Lower lobe of right lung (tissue), 2 donors: ENCODE measurements around the gene DES. TPM values are rescaled to one million over a fixed set of nuclear protein-coding genes. Genes with fewer than 3 reads are reported as not detected.
A peak's percentile ranks its signal among the peaks of the same experiment; 100 is the strongest.

Experiments
- ATAC-seq, 2 donors: fragments of 200-7000 bp; cut with Tn5 transposase; one replicate each; pipeline ENCODE4 v1.9.1; 2020 to 2022; ENCODE audit warnings: mild to moderate bottlenecking in 2 of 2, moderate library complexity in 2 of 2
- DNase-seq: peaks from one replicate; pipeline ENCODE4 v3.0.0-alpha.2; 2020
- H3K27ac ChIP-seq: fragments of 200-600 bp; one replicate; pipeline ENCODE4 v1.8.0; 2022
- H3K27me3 ChIP-seq: fragments of 200-600 bp; one replicate; pipeline ENCODE4 v1.8.0; 2022; ENCODE audit warnings: low read depth
- H3K36me3 ChIP-seq: fragments of 200-600 bp; one replicate; pipeline ENCODE4 v1.8.0; 2022; ENCODE audit warnings: mild to moderate bottlenecking
- H3K4me1 ChIP-seq: fragments of 200-600 bp; one replicate; pipeline ENCODE4 v1.8.0; 2022
- H3K4me3 ChIP-seq: fragments of 200-600 bp; one replicate; pipeline ENCODE4 v1.8.0; 2022; ENCODE audit warnings: mild to moderate bottlenecking
- H3K9me3 ChIP-seq: fragments of 200-600 bp; one replicate; pipeline ENCODE4 v1.8.0; 2022
- intact Hi-C: fragments of 100-400 bp; cut with DNase I; formaldehyde crosslinking; loops from one replicate; pipeline ENCODE4 v1.11.0; 2022
- total RNA-seq: library from RNA; stranded (reverse); fragmentation: NEBNext Ultra II Directional; extraction: Animal tissue kit (Norgen Biotek cat#: 25700); gene quantifications from one replicate; pipeline ENCODE4 v1.2.1, GENCODE V29; 2021
- TF ChIP-seq, protein P1 (sequence below): fragments of 200-600 bp; IDR thresholded peaks from one replicate; pipeline ENCODE4 v1.8.0; 2022; ENCODE audit warnings: antibody characterized with exemption, mild to moderate bottlenecking
- donor health status: DM: no; HTN: yes; CAD: no; lungs with severe emphysema.

The DES gene
- total RNA-seq, 1 donor from 2014 or later, result 64.5 TPM

DNA sequence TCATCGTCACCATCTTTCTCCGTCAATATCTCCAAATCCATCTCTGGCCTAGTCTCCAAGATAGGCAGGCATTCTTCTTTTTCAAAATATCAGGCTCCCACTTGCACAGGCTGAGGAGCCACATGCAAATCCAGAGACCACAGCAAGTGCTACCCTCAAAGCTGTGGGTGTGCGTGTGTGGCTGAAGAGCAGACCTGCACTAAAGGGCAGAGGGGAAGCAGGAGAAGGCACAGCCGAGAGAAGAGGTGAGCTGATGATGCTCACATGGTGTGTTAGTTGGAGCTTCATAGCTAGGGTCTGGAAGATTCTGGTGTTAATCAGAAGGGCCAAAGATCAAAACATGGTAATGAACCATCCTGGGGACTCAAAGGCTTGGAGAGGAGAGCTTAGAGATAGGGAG lies 20.3 kb downstream of the DES start:
- ATAC-seq (no peak), DNase-seq (no peak)
- TF ChIP-seq, protein P1, sequence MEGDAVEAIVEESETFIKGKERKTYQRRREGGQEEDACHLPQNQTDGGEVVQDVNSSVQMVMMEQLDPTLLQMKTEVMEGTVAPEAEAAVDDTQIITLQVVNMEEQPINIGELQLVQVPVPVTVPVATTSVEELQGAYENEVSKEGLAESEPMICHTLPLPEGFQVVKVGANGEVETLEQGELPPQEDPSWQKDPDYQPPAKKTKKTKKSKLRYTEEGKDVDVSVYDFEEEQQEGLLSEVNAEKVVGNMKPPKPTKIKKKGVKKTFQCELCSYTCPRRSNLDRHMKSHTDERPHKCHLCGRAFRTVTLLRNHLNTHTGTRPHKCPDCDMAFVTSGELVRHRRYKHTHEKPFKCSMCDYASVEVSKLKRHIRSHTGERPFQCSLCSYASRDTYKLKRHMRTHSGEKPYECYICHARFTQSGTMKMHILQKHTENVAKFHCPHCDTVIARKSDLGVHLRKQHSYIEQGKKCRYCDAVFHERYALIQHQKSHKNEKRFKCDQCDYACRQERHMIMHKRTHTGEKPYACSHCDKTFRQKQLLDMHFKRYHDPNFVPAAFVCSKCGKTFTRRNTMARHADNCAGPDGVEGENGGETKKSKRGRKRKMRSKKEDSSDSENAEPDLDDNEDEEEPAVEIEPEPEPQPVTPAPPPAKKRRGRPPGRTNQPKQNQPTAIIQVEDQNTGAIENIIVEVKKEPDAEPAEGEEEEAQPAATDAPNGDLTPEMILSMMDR, result no peak
- Histone ChIP-seq H3K36me3 (no peaks in the 10 kb centered on the region), H3K9me3 (no peaks in the 10 kb centered on the region), H3K27ac (no peak overlapping the region), H3K4me1 (peaks cover 7% of the 10 kb centered on the region), H3K27me3 (peaks cover 66% of the 10 kb centered on the region), H3K4me3 (no peak overlapping the region)
- intact Hi-C loops, result no loop called here

DNA sequence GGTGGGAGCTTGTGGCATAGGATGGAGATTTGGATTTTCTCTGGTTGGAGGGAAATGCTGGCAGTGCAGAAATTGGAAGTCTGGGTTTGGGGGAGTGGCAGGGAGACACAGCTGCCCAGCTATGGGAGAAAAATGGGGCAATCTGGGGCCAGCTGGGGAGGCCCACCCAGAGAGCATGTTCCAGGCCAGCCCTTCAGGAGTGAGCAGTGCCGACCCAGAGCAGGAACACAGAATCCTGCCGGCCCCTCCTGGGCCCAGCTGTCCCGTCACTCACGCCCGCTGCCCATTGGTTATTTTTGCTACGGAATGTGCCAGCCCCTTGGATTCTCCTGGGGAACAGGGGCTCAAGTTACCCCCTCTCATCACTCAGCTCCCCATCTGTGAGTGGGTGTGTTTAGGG lies 21.3 kb downstream of the DES start:
- Histone ChIP-seq H3K9me3 (no peaks in the 10 kb centered on the region), H3K4me1 (peaks cover 7% of the 10 kb centered on the region), H3K27ac (no peak overlapping the region), H3K4me3 (no peak overlapping the region), H3K27me3 (peaks cover 62% of the 10 kb centered on the region), H3K36me3 (no peaks in the 10 kb centered on the region)
- TF ChIP-seq, protein P1, result no peak
- ATAC-seq (no peak), DNase-seq (no peak)
- intact Hi-C loops, result no loop called here

DNA sequence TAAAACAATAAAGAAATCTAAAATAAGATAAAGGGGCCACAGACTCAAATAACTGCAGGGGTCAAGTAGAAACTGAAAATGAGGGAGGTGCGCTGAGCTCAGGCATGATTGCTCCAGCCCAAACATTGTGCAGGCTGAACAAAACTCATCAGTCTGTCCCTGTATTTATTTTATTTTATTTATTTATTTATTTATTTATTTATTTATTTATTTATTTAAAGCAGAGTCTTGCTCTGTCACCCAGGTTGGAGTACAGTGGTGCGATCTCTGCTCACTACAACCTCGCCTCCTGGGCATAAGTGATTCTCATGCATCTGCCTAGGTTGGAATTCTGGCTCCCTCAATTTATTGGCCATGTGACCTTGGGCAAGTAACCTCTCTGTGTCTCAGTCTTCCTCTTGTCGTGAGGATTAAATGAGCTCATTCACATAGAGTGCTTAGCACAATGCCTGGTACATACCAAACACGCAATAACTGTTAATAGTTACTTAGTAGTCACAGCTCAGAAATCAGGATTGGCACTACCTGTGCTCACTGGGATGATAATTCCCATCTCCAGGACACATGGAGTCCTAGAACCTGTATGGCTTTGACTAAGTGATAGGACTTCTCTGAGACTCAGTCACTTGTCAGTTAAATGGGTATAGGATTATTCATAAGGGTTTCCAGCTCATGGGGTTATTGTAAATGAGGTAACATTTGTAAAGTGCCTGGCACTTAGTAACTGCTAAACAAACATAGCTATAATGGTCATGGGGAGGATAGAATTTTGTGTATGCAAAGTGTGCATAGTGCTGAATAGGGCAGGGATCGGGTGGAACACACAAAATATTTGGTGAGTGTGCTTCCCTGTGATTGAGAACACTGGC lies 22.4 kb downstream of the DES start:
- no peak overlapping the region for H3K27ac ChIP-seq
- intact Hi-C loops, result no loop called here
- ATAC-seq, result peak; percentile 18 to 60

DNA sequence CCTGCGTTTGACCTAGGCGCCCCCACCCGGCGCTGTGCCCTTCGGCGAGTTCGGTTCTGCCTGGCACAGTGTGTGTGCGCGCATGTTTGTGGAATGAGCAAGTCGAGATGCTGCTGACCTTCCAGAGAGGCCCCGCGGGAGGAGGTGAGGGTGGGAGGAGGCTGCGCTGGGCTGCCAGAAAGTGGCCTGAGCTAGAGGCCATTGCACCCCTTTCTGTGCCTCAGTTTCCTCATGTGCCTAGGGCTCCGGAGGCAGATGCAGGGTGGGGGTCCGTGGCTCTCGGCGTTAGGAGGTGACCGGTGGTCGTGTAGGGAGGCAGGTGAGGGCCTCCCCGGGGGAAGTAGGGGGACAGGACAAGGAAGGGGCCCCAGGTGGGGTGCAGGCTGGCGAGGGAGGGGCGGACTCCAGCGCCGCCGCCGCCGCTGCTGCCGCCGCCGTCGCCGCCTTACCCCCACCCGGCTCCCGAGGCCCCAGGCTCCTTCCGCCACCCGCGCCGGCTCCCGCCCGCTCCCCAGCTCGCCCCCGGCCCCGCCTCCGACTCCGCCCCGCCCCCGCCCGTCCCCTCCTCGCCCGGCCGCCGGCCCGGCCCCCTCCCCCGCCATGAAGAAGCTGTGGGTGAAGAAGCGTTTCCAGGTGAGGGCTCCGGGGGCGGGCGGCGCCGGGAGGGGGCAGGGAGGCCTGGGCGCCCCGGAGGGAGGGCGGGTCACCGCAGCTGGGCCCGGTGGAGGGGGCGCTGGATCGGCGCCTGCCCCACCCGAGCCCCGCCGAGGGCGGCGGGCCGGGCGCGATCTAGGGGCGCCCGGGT lies 23.5 kb downstream of the DES start:
- Histone ChIP-seq H3K4me3 (peak overlapping the region; percentile 51), H3K9me3 (no peaks in the 10 kb centered on the region), H3K27ac (no peak overlapping the region), H3K27me3 (peaks cover 41% of the 10 kb centered on the region), H3K4me1 (peaks cover 7% of the 10 kb centered on the region), H3K36me3 (no peaks in the 10 kb centered on the region)
- no peak for DNase-seq
- intact Hi-C loops, result no loop called here
- peak; percentile 44 to 61 for ATAC-seq
- TF ChIP-seq, protein P1, result no peak

More for the DNA sequence above, 22.4 kb downstream of the DES start:
- H3K9me3 ChIP-seq, result no peaks in the 10 kb centered on the region
- H3K4me1 ChIP-seq, result peaks cover 7% of the 10 kb centered on the region
- DNase-seq, result no peak
- H3K27me3 ChIP-seq, result peaks cover 50% of the 10 kb centered on the region
- no peaks in the 10 kb centered on the region for H3K36me3 ChIP-seq
- TF ChIP-seq, protein P1, result no peak
- no peak overlapping the region for H3K4me3 ChIP-seq

DNA sequence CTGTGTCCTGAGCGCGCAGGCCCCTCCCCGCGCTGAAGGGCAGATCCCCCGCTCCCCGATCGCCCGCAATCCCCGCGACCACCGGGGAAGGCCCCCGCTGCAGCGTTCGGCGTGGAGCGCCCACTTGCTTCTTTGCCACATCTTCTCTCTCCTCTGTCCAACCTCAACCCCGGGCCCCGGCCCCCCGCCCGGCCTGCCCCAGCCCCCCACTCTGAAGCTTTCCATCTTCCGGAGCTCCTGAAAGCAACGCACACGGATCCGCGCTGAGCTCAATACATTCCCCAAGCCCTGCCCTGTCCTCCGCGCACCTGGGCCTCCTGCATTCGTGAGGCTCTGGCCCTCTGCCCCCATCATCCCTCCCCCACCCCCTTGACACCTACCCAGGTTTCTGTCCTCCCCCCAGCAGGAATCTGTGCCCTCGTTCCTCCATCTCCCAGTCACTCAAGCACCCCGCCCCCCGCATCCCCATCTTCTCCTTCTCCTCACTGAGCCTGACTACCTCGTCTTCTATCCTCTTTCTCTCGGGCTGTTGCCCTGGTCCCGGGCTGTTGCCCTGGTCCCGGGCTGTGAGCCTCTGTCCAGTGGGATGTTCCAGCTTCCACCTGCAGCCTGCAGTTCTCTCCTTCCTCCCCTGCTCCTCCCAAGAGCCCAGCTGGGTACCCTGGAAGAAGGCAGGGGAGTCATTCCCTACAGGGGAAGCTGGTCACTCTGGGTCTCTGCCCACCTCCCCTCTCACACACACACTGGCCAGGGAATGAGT lies 24.3 kb downstream of the DES start:
- ATAC-seq (no peak), DNase-seq (no peak)
- TF ChIP-seq, protein P1, result no peak
- intact Hi-C loops, result no loop called here
- Histone ChIP-seq H3K27ac (no peak overlapping the region), H3K4me1 (peaks cover 7% of the 10 kb centered on the region), H3K9me3 (no peaks in the 10 kb centered on the region), H3K4me3 (peak overlapping the region; percentile 51), H3K27me3 (peaks cover 41% of the 10 kb centered on the region), H3K36me3 (no peaks in the 10 kb centered on the region)
